ENCODE data around the gene PRSS22.

The PRSS22 gene

DNA sequence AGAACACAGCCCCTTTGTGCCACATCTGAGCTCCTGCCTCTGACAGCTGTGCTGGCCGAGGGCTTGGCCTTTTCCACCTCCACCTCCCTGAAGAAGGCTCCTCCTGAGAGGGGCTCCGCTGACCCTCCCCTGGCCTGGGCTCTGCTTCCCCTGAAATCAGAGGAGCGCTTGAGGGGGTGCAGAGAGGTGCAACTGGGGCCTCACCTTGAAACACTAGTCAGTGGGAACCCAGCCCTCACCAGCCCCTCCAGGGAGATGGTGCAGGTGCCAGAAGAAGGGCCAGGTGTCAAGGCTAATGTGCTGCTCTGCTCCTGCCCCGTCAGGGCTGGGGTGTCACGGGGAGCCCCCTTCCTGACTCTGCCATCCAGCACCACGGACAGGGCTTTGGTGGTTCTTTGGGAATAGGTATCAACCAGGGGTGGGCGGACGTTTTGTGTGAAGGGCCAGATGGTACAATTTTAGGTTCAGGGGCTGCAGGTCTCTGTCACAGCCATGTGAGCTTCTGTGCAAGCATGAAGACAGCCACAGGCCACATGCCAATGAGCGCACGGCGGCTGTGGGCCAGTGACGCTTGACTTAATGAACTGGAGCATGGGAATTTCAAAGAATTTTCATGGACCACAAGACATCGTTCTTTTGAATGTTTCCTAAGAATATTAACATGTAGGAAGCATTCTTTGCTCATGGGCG, 30.0 kb downstream of the PRSS22 start:
- DNase-seq = no peak

DNA sequence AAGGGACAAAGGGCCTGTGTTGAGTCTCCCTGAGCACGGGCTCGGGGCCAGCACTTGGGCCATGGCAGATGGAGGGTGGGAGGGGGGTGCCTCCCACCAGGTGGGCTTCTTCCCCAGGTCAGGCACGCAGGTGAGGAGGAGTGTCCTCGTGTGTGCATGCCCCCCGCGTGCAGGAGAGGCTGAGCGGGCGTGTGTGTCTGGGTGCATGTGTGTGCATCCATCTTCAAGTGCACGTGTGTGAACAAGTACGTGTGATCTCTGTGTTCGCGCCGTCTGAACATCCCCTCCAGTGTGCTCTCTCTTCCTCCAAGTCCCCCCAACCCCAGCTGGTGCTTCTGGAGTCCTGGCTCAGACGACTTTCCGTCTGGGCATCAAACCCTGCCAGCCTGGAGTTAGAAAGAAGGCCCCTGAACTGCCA, 30.6 kb downstream of the PRSS22 start:
- DNase-seq = no peak

DNA sequence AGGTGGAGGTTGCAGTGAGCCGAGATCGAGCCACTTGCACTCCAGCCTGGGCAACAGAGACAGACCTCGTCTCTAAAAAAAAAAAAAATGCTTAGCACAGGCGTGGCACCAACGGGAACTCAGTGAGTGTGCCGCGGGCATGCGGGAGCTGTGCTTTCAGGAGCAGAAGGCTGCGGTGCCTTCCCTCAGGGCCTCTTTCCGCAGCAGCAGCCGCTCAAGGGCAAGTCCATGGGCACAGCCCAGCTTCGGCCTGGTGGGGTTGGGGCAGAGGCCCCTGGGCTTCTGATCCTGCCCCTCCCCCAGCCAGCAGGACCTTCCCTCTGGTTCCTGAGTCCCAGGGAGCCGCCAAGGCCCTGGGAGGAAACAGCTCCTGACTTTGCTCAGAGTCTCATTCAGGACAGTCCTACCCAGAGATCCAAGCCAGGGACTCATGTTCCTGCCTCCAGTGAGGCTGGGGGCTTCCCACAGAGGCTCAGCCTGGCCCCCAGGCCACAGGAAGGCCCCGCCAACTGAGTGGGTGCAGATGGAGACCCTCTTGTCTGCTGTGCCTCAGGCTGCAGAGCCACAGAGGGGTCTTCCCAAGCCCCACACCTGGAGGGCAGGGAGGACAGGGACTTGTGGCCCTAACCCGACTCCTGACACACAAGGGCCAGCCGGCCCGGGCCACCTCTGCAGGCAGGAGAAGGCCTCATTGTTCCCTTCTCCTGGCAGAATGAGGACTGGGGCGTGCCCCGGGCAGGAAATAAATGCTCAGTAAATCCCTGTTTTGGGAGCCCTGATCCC, 31.2 kb downstream of the PRSS22 start:
- no peak for DNase-seq

DNA sequence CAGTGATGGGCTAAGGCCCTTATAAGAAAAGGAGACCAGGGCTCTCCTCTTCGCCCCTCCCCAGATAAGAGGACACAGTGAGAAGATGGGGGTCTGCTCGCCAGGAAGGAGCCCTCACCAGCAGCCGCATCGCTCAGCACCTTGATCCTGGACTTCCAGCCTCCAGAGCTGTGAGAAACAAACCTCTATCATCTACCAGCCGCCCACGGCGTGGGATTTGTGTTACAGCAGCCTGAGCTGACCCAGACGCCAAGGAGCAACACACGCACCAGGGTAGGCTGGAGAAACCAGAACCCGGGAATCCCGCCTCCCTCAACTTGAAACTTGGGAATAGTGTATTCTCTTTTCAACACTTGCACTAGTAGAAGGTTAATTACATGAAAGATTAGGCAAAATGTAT, 32.1 kb downstream of the PRSS22 start:
- no peak for DNase-seq

DNA sequence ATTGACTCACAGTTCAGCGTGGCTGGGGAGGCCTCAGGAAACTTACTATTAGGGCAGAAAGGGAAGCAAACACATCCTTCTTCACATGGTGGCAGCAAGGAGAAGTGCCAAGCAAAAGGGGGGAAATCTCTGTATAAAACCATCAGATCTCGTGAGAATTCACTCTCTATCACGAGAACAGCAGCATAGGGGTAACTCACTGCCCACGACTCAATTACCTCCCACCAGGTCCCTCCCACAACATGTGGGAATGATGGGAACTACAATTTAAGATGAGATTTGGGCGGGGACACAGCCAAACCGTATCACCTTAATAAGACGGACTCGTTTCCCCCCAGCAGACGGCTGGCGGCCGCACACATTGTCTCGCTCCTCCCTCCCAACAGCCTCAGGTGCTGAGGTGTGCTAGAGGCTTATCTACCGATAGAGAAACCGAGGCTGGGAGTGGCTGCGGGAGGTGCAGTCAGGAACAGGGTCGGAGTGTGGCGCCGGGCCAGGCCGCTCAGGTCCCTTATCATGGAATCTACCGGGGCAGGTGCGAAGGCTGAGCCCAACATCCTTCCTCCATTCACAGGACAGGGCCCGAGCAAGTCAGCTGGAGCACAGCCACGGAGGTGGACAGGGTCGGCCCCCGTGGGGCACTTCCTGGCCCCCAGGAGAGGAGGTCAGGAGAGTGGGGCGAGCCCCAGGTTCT, 32.8 kb downstream of the PRSS22 start:
- DNase-seq = no peak

DNA sequence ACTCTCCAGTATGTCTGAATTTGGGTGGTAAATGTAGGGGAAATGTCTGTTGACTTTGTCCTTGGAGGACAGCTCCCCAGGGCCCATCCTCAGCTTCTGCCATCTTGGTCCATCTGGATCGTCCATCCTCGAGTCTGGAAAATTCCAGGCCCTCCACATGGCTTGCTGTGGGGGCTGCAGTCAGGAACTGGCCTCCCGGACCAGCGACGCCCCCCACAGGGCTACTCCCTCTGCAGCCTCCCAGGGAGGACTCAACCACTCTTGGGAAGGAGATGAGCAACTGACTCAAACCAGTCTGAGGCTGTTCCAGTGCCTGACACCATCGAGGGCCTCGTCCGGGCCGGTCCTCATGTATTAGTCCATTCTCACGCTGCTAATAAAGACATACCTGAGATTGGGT, 33.3 kb downstream of the PRSS22 start:
- no peak for DNase-seq

DNA sequence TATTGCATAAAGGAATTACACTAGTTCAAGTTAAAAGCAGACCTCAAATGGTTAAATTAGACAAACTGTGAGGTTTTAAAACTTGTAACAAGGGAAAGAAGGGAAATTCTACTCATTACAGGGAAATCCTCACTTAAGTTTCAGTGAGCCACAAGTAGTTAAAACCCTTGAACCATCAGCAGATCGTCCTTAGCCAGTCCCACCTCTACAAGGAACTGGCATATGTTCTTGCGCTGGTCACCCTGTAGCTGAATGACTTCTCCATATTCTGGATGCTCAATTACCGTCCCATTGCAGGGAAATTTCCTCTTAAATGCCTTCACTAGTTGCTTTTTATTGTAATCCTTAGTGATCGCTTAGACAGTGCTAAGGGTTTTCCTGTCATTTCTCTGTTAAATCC, 35.5 kb downstream of the PRSS22 start:
- no peak for DNase-seq

DNA sequence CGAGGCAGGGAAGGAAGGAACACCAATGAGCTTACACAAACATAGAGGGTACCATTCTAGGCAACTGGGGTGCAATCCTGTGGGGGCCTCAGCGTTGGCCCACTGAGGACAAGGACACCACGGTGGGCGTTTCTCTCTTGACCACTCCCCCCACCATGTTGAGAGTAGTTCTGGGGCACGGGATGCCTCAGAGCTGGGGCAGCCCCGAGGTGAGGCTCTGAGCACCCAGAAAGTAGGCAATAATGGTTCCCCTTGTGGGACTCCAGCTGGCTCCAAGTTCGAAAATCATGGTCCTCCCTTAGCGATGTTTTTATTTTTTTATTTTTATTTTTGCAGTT, 35.8 kb downstream of the PRSS22 start:
- DNase-seq = no peak

DNA sequence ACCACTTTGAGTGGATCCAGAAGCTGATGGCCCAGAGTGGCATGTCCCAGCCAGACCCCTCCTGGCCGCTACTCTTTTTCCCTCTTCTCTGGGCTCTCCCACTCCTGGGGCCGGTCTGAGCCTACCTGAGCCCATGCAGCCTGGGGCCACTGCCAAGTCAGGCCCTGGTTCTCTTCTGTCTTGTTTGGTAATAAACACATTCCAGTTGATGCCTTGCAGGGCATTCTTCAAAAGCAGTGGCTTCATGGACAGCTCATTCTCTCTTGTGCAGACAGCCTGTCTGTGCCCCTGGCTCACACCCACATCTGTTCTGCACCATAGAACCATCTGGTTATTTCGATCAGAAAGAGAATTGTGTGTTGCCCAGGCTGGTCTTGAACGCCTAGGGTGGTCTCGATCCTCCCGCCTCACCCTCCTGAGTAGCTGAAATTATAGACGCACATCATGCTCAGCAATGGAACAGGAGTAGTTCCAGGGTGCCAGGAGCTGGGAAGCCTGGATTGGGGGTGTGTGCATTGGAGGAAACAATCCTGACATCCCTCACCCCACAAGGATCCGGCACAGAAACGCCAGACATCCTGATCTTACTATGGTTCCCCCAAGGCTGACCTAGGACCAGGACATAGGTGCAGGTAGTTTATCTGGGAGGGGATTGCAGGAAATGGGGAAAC, 36.3 kb downstream of the PRSS22 start:
- no peak for DNase-seq

DNA sequence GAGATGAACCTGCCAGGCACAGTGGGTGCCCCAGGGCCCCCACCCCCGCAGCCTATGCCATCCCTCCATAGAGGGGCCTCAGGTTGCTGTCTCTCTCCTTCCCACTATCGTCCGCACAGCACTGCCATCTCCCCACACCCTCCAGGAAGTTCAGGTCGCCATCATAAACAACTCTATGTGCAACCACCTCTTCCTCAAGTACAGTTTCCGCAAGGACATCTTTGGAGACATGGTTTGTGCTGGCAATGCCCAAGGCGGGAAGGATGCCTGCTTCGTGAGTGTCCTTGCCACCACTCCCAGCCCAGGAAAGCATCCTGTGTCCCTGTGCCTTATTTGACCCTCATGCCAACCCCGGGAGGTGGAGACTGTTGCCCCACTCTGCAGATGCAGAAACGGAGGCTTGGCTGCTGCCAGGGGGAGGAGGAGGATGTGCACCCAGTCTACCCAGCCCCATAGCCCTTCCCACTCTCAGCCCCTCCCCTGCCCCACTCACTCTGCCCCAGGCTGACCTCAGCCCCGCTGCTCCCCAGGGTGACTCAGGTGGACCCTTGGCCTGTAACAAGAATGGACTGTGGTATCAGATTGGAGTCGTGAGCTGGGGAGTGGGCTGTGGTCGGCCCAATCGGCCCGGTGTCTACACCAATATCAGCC, 37.0 kb downstream of the PRSS22 start:
- DNase-seq = no peak

DNA sequence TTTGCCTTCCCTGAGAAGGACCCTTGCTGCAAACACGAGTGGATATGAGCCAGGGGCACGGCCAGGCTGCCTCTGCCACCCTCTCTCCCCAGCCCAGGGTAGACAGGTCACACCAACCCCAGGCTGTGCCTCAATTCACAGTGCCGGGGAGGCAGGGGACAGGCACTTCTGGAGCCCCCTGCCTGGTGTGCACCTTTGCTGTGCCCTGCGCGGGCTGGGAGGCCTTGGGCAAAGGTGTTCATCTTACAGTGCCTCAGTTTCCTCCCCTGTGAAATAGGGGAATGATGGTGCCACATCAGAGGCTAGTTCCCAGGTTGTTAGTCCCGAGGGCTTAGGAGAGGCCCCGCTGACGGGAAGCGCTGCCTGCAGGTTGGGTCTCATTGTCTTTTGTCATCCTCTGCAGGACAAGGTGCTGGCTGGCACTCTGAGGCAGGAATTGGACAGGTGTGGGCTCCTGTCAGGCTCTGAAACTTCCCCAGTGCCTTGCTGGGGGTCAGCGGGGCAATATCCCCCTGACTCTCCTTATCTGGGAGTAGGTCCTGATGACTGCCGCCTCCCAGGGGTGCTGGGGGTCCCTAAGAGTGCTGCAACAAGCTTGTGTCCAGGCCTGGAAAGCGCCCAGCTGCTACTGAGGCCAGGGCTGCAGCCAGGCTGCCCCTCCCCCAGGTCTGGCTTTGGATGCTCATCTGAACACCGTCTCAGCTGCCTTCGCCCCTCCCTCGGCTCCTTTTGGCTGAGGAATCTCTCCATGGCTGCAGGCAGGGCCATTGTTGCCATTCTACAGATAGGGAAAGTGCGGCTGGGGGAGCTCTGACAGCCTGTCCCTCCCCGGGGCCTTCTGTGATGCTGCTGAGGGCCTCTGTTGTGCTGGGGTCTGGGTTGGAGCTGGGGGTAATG, 37.8 kb downstream of the PRSS22 start:
- no peak for DNase-seq

DNA sequence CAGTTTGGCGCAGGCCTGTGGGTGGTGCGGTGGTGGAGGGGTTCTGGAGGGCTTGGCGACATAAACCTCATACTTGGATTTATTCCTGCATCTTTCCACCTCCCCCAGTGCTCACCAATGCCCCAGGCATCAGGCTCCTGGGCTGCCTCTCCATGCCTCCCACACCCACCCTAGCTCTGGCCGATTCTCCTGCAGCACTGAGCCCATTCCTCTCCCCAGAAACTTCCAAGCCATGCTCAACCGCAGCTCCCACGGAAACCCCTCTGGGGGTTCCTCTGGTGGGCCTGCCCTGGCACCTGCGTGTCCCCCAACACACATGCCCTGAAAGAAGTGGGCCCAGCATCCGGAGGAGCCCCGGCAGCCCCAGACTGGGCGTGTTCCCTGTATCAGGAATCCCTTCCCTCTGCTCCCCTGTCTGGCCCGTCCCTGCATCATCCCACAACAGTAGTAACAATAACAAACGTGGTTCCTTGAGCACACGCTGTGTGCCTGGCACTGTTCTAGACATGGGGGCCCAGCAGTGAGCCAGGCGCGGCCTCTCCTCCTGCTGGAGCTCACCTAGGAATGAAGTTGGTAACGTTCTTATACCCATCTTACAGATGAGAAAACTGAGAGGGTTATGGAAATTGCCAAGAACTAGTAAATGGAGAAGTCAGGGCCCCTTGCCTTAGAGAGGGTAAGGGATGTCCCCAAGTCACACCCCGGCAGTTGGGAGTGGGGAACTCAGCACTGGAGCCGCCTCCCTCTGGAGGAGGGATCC, 38.6 kb downstream of the PRSS22 start:
- DNase-seq = no peak

DNA sequence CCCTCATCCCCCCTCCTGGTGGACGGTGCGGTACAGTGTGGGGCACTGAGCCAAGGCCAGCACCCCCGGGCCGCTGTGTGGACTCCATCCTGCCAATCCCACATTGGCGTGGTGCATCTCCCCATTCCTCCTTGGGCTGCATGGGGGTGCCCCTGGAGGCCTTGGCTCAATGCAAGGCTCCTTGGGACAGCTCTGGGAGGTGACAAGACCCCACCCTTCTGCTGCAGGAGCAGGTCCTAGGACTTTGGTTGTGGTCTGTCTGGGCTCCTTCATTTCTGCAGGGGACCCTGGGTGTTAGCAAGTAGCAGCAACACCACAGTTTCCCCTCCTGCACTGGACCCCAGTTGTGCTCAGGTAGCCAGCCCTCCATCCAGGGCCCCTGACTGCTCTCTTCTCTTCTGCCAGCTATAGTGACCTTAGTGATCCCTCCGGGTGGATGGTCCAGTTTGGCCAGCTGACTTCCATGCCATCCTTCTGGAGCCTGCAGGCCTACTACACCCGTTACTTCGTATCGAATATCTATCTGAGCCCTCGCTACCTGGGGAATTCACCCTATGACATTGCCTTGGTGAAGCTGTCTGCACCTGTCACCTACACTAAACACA, 39.6 kb downstream of the PRSS22 start:
- no peak for DNase-seq

DNA sequence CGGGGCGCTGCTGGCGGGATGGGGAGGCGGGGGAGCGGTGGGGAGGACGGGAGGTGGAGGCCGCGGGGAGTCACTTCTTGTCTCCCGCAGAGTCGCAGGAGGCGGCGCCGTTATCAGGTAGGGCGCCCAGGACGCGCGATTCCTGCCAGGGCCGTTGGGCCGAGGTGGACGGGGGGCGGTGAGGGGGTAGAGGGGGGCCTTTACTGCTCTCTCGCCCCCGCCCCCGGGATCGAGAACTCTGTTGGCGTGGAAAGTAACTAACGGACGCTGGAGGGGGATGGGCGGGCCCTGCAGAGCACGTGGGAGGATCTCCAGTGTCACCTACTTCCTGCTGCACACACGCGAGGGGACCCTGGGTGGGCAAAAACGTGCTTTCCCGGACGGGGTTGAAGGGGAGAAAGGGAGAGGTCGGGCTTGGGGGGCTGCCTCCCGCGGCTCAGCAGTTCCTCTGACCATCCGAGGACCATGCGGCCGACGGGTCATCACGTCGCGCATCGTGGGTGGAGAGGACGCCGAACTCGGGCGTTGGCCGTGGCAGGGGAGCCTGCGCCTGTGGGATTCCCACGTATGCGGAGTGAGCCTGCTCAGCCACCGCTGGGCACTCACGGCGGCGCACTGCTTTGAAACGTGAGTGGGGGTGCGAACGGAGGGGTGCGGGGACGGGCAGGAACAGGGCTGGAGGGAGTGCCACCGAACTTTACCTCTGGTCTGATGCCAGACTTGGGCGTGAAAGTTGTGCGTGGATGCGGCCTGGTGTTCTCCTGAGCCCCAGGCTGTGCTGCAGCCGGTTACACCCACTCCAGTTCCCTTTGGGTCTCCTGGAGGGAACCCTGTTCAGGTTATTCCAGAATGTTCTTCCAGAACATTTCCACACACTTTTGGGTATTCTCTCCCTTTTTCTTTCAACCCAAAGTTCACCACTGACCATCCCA, 40.4 kb downstream of the PRSS22 start:
- DNase-seq = no peak

DNA sequence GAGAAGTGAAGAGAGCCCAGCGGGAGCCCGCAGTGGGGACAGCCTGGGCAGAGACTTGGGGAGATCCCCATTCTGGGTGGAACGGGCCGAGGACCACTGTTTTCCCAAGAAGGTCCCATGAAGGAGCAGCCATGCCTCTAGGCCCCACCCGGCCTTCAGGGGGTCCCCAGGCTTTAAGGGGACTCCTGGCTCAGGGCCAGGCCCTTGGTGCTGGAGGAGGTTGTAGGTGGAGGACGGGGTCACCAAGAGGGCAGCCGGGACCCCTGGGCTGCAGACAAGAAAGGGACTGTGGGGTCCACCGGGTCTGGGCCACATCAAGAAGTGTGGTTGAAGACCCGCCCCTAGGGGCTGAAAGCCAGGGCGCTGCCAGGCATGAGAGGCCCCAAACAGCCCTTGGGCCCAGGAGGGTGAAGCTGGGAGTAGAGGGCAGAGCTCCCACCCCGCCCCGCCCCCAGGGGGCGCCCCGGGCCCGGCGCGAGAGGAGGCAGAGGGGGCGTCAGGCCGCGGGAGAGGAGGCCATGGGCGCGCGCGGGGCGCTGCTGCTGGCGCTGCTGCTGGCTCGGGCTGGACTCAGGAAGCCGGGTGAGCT, 41.1 kb downstream of the PRSS22 start, which contains the start of gene PRSS21:
Gene PRSS21, plus strand, starts transcription at position 487 of the 589 bp plus-strand sequence. Its CDS starts 32 bp downstream, at position 519.
- DNase-seq = no peak

DNA sequence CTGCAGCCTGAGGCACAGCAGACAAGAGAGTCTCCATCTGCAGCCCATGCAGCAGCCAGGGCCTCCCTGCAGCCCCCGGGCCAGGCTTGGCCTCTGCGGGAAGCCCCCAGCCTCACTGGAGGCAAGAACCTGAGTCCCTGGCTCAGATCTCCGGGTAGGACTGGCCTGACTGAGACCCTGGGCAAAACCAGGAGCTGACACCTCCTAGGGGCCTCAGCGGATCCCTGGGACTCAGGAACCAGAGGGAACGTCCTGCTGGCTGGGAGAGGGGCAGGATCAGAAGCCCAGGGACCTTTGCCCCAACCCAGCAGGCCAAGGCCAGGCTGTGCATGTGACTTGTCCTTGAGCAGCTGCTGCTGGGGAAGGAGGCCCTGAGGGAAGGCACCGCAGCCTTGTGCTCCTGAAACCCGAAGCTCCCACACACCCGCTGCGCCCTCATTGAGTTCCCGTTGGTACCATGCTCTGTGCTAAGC, 42.6 kb downstream of the PRSS22 start:
- no peak for DNase-seq

DNA sequence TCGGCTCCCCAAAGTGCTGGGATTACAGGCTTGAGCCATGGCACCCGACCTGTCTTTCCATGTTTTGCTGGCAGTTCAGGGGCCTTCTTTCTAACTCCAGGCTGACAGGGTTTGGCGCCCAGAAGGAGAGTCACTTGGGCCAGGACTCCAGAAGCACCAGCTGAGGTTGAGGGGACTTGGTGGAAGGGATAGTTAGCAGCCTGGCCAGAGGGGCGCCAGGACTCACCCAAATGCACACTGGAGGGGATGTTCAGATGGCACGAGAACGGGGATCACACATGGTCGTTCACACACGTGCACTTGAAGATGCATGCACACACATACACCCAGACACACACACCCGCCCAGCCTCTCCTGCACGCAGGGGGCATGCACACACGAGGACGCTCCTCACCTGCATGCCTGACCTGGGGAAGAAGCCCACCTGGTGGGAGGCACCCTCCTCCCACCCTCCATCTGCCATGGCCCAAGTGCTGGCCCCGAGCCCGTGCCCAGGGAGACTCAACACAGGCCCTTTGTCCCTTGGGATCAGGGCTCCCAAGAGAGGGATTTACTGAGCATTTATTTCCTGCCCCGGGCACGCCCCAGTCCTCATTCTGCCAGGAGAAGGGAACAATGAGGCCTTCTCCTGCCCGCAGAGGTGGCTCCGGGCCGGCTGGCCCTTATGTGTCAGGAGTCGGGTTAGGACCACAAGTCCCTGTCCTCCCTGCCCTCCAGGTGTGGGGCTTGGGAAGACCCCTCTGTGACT, 43.2 kb downstream of the PRSS22 start:
- no peak for DNase-seq

DNA sequence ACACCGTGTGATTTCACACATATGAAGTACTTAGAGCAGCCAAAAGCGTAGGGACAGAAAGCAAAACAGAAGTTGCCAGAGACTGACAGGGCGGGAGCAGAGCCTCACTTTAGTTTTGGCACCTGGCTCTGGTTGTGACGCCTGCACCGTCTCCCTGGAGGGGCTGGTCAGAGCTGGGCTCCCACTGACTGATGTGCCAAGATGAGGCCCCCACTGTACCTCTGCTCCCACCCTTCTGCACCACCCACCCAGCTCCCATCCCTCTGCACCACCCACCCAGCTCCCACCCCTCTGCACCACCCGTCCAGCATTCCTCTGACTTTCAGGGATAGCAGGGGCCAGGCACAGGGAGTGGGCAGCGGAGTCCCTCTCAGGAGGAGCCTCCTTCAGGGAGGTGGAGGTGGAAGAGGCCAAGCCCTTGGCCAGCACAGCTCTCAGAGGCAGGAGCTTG, 44.2 kb downstream of the PRSS22 start:
- no peak for DNase-seq

Data from activated CD4-positive, CD25-positive, alpha-beta regulatory T cell (primary cell).